WERI-Rb-1 (cell line): ENCODE results near the gene ZFP36L2.

Experiments used
- DNase-seq: peaks from one replicate; pipeline ENCODE4 v3.0.0-alpha.2; 2020
- H3K27ac ChIP-seq: fragments of 250-450 bp; sonication (Bioruptor Pico); 2 replicates; pipeline ENCODE4 v1.5.1; 2020; ENCODE audit warnings: mild to moderate bottlenecking, moderate library complexity
- H3K27me3 ChIP-seq: fragments of 250-450 bp; sonication (Bioruptor Pico); 2 replicates; pipeline ENCODE4 v1.5.1; 2021; ENCODE audit warnings: mild to moderate bottlenecking, low read depth, moderate library complexity; ENCODE audit not compliant: insufficient read depth, severe bottlenecking
- H3K36me3 ChIP-seq: fragments of 250-450 bp; sonication (Bioruptor Pico); 2 replicates; pipeline ENCODE4 v1.5.1; 2020; ENCODE audit warnings: mild to moderate bottlenecking, moderate library complexity
- H3K4me3 ChIP-seq: 2 replicates; pipeline ENCODE4 v1.5.1; 2011; ENCODE audit warnings: low read depth, mild to moderate bottlenecking, control low read depth, low read length
- H3K9me3 ChIP-seq: fragments of 250-450 bp; sonication (Bioruptor Pico); 2 replicates; pipeline ENCODE4 v1.5.1; 2021; ENCODE audit warnings: mild to moderate bottlenecking, moderate library complexity; ENCODE audit not compliant: severe bottlenecking
- TF ChIP-seq, protein P1 (sequence below): IDR thresholded peaks from 2 replicates; pipeline ENCODE4 v1.5.1; 2011; ENCODE audit warnings: low read depth, mild to moderate bottlenecking, control low read depth, inconsistent platforms, low read length

ZFP36L2 gene

GRCh38 chr2:43183743-43184142 lies 42.7 kb downstream of the ZFP36L2 start:
- Histone ChIP-seq H3K9me3 (no peaks in the 10 kb centered on the region), H3K27ac (no peak overlapping the region)
- TF ChIP-seq, protein P1, sequence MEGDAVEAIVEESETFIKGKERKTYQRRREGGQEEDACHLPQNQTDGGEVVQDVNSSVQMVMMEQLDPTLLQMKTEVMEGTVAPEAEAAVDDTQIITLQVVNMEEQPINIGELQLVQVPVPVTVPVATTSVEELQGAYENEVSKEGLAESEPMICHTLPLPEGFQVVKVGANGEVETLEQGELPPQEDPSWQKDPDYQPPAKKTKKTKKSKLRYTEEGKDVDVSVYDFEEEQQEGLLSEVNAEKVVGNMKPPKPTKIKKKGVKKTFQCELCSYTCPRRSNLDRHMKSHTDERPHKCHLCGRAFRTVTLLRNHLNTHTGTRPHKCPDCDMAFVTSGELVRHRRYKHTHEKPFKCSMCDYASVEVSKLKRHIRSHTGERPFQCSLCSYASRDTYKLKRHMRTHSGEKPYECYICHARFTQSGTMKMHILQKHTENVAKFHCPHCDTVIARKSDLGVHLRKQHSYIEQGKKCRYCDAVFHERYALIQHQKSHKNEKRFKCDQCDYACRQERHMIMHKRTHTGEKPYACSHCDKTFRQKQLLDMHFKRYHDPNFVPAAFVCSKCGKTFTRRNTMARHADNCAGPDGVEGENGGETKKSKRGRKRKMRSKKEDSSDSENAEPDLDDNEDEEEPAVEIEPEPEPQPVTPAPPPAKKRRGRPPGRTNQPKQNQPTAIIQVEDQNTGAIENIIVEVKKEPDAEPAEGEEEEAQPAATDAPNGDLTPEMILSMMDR = no peak

GRCh38 chr2:43180897-43181296 lies 45.5 kb downstream of the ZFP36L2 start:
- no peak for DNase-seq
- H3K4me3 ChIP-seq = no peak overlapping the region

More at GRCh38 chr2:43183743-43184142, 42.7 kb downstream of the ZFP36L2 start:
- H3K36me3 ChIP-seq = no peaks in the 10 kb centered on the region
- no peaks in the 10 kb centered on the region for H3K27me3 ChIP-seq
- DNase-seq = no peak
- no peak overlapping the region for H3K4me3 ChIP-seq

GRCh38 chr2:43179942-43180341 lies 46.5 kb downstream of the ZFP36L2 start:
- TF ChIP-seq, protein P1 = no peak
- no peak overlapping the region for H3K27ac ChIP-seq

More at GRCh38 chr2:43180897-43181296, 45.5 kb downstream of the ZFP36L2 start:
- TF ChIP-seq, protein P1 = no peak
- H3K27me3 ChIP-seq = no peaks in the 10 kb centered on the region
- H3K27ac ChIP-seq = no peak overlapping the region
- H3K36me3 ChIP-seq = no peaks in the 10 kb centered on the region
- peaks cover 10% of the 10 kb centered on the region for H3K9me3 ChIP-seq

DNA sequence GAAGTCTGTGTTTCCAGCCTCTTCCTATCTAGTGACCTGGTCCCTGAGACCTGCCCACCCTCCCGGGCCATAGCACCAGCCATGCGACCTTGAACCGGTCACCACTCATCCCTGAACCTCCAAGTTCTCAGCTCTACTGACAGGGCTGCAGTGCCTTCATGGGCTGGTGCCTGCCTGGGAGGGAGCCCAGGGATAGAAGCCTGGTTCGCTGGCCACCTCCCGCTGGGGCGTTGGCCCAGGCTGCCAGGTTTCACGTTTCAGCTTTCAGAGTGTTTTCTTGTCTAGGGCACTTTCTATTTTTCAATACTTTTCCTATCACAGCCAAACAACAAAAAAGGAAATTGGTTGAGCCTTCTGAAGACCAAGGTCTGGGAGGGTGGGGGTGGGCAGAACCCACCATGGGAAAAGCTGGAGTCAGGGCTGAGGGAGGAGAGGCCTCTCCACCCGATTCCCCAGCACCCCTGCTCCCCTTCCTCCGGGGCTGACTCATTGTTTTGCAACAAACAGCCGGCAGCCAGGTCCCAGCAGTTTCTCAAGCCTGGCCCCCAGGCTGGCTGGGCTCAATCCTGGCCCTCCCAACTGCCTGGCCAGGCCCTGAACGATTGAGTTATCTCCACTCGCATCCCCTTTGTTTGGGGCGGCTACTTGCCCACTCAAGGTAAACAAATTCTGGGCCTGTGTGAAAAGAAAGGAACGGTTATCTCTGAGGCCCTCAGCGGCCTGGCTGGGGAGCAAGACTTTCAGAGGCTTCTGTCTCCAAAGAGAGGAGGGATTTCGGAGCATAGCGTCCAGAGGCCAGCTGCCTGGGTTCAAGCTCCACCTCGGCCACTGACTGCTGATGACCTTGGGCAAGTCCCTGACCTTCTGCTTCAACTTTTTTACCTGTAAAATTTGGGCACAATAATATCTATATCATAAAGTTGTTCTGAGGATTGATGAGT lies 47.5 kb downstream of the ZFP36L2 start:
- Histone ChIP-seq H3K4me3 (no peak overlapping the region), H3K36me3 (no peaks in the 10 kb centered on the region), H3K9me3 (peaks cover 29% of the 10 kb centered on the region), H3K27ac (no peak overlapping the region), H3K27me3 (no peaks in the 10 kb centered on the region)
- DNase-seq = no peak
- TF ChIP-seq, protein P1 = no peak

More at GRCh38 chr2:43179942-43180341, 46.5 kb downstream of the ZFP36L2 start:
- peaks cover 18% of the 10 kb centered on the region for H3K9me3 ChIP-seq
- DNase-seq = no peak
- H3K4me3 ChIP-seq = no peak overlapping the region
- H3K36me3 ChIP-seq = no peaks in the 10 kb centered on the region
- H3K27me3 ChIP-seq = no peaks in the 10 kb centered on the region

DNA sequence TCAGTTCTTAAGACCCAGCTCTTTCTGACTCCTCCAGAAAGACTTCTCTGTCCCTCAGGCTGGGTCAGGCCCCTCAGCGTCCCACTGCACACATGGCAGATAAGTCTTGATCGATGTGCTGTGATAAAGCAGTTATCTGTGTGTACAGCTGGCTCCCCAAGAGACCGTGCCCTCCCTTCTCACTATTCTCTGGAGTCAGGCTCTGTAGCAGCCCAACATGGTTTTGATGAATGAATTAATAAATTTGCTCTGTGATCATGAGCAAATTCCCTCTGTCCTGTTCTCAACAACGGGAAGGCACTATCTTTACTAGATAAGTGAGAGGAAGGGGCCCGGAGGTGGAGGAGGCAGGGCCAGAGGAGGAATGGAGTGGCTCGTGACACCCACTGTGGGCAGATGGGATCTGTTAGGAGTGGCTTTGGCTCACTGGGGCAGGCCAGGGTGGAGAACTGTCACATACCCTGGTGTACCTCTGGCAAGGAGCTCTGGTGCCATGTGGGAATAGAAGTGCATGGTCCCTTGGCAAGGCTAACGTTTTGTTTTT lies 48.3 kb downstream of the ZFP36L2 start:
- peaks cover 35% of the 10 kb centered on the region for H3K9me3 ChIP-seq
- TF ChIP-seq, protein P1 = no peak
- H3K27ac ChIP-seq = no peak overlapping the region
- no peak for DNase-seq
- H3K4me3 ChIP-seq = no peak overlapping the region
- H3K36me3 ChIP-seq = no peaks in the 10 kb centered on the region
- no peaks in the 10 kb centered on the region for H3K27me3 ChIP-seq
